ENCODE measurements around the gene ABCC9. TPM values are rescaled to one million over a fixed set of nuclear protein-coding genes. Genes with fewer than 3 reads are reported as not detected.

ABCC9 gene
- total RNA-seq, 1 experiment from 2014 or later, result not detected

GRCh38 chr12:21945002-21945401 lies 3.8 kb upstream of the ABCC9 start:
- Histone ChIP-seq H2BK120ac (ENCODE audit: low read depth, low read length, poor library complexity, severe bottlenecking) (no peak overlapping the region), H3K56ac (ENCODE audit: insufficient read length, low read depth, low read length) (no peak overlapping the region), H3K79me2 (ENCODE audit: insufficient read depth, low read length) (no peaks in the 10 kb centered on the region), H3K14ac (ENCODE audit: insufficient read depth, low read length) (no peak overlapping the region), H3K9ac (ENCODE audit: extremely low read depth, insufficient read length, low read length) (no peak overlapping the region), H4K8ac (replicated peaks; ENCODE audit: insufficient read length, low read depth, low read length) (no peak overlapping the region), H2BK5ac (ENCODE audit: insufficient read length, low read length) (no peak overlapping the region), H3K23me2 (ENCODE audit: insufficient read length, low read depth, low read length, poor library complexity, severe bottlenecking) (peaks cover 15% of the 10 kb centered on the region), H2BK20ac (ENCODE audit: low read depth, low read length, poor library complexity, severe bottlenecking) (no peak overlapping the region), H2BK15ac (ENCODE audit: low read depth, low read length) (no peak overlapping the region), H3K4me1 (ENCODE audit: insufficient read depth, low read length) (no peaks in the 10 kb centered on the region), H3K79me1 (ENCODE audit: insufficient read depth, low read depth, low read length, poor library complexity, severe bottlenecking) (no peaks in the 10 kb centered on the region), H4K20me1 (ENCODE audit: control insufficient read depth, insufficient read depth, insufficient read length) (no peaks in the 10 kb centered on the region), H3K4me2 (ENCODE audit: insufficient read depth, insufficient read length, low read length) (no peak overlapping the region), H3K9me3 (ENCODE audit: control insufficient read depth, low read depth, low read length) (no peaks in the 10 kb centered on the region), H4K5ac (ENCODE audit: insufficient read length, low read depth, low read length) (no peak overlapping the region), H3K4ac (ENCODE audit: low read depth, low read length) (no peak overlapping the region), H2BK12ac (ENCODE audit: insufficient read length, low read depth, low read length) (no peak overlapping the region), H2AFZ (ENCODE audit: low read length) (no peak overlapping the region), H4K91ac (ENCODE audit: insufficient read length, low read depth, low read length) (no peak overlapping the region), H3K27ac (ENCODE audit: insufficient read length, low read depth, low read length) (no peak overlapping the region), H3K18ac (ENCODE audit: insufficient read length, low read depth, low read length) (no peak overlapping the region), H3K27me3 (ENCODE audit: insufficient read depth, low read length) (peaks cover 12% of the 10 kb centered on the region; the same call in 1 of the 2 replicates), H3K23ac (ENCODE audit: insufficient read length, low read depth, low read length) (no peak overlapping the region), H3T11ph (ENCODE audit: low read length) (no peak overlapping the region), H2AK5ac (ENCODE audit: insufficient read length, low read length) (no peak overlapping the region)
- Mint-ChIP-seq H3K4me3 (no peak overlapping the region), H3K27me3 (ENCODE audit: low read depth) (peaks cover 58% of the 10 kb centered on the region), H3K9me3 (peaks cover 2% of the 10 kb centered on the region in 2 experiments; a peak in 4 of 5 replicates), H3K27ac (no peak overlapping the region), H3K36me3 (ENCODE audit: insufficient read depth in 1 of 3, low read depth in 3 of 3) (peaks cover 0 to 2% (median 0%) of the 10 kb centered on the region in 3 experiments; a peak in 1 of 7 replicates), H3K4me1 (peaks cover 8 to 14% of the 10 kb centered on the region in 2 experiments)
- no peak for DNase-seq
- TF ChIP-seq CTCF (conservative IDR thresholded peaks at IDR 0.05), result no peak
- WGBS (ENCODE audit: extremely low coverage, insufficient read length, low lambda C conversion rate), result no CpG with 5 or more reads among the region's 4 CpGs

All from H9 (cell line).